ENCODE results near the gene USP36.

USP36 gene

GRCh38 chr17:78839762-78840529 lies 668 bp downstream of the USP36 start:
- no peak for DNase-seq (ENCODE audit: low read depth)
- peak overlapping the region; percentile 71 for H3K4me3 ChIP-seq (ENCODE audit: low read depth, low read length)
- TF ChIP-seq CTCF (IDR thresholded peaks at IDR 0.05; ENCODE audit: low read depth, low read length, missing control alignments), result no peak
- in situ Hi-C loops (cut with HindIII; ENCODE audit: low sequenced_read_pairs), result loop anchor here (5.0 to 25.0 kb wide), 2 partner anchors 107 to 353 kb away; no protein-coding TSS in a partner anchor

GRCh38 chr17:78839235-78839761 lies 1.3 kb downstream of the USP36 start:
- TF ChIP-seq CTCF (IDR thresholded peaks at IDR 0.05; ENCODE audit: low read depth, low read length, missing control alignments), result no peak
- H3K4me3 ChIP-seq (ENCODE audit: low read depth, low read length), result peak overlapping the region; percentile 71
- in situ Hi-C loops (cut with HindIII; ENCODE audit: low sequenced_read_pairs), result loop anchor here (5.0 to 25.0 kb wide), 2 partner anchors 108 to 352 kb away; no protein-coding TSS in a partner anchor
- DNase-seq (ENCODE audit: low read depth), result no peak

- in situ Hi-C loops (cut with HindIII; ENCODE audit: low sequenced_read_pairs), result loop anchor here (5.0 to 25.0 kb wide), 2 partner anchors 109 to 351 kb away; no protein-coding TSS in a partner anchor
- no peak for TF ChIP-seq CTCF (IDR thresholded peaks at IDR 0.05; ENCODE audit: low read depth, low read length, missing control alignments)
- peak overlapping the region; percentile 71 for H3K4me3 ChIP-seq (ENCODE audit: low read depth, low read length)
- DNase-seq (ENCODE audit: low read depth), result no peak
Measured at GRCh38 chr17:78838574-78839005, 2.0 kb downstream of the USP36 start.

GRCh38 chr17:78836420-78837021 lies 4.1 kb downstream of the USP36 start:
- no peak overlapping the region for H3K4me3 ChIP-seq (ENCODE audit: low read depth, low read length)
- DNase-seq (ENCODE audit: low read depth), result no peak
- in situ Hi-C loops (cut with HindIII; ENCODE audit: low sequenced_read_pairs), result loop anchor here (5.0 to 25.0 kb wide), 2 partner anchors 111 to 349 kb away; no protein-coding TSS in a partner anchor
- TF ChIP-seq CTCF (IDR thresholded peaks at IDR 0.05; ENCODE audit: low read depth, low read length, missing control alignments), result no peak

- TF ChIP-seq CTCF (IDR thresholded peaks at IDR 0.05; ENCODE audit: low read depth, low read length, missing control alignments), result no peak
- in situ Hi-C loops (cut with HindIII; ENCODE audit: low sequenced_read_pairs), result loop anchor here (25.0 kb wide), 1 partner anchor 347 kb away; no protein-coding TSS in a partner anchor
- DNase-seq (ENCODE audit: low read depth), result no peak
- H3K4me3 ChIP-seq (ENCODE audit: low read depth, low read length), result no peak overlapping the region
Measured at GRCh38 chr17:78834571-78834970, 6.0 kb downstream of the USP36 start.

- no peak overlapping the region for H3K4me3 ChIP-seq (ENCODE audit: low read depth, low read length)
- no peak for TF ChIP-seq CTCF (IDR thresholded peaks at IDR 0.05; ENCODE audit: low read depth, low read length, missing control alignments)
- DNase-seq (ENCODE audit: low read depth), result no peak
- in situ Hi-C loops (cut with HindIII; ENCODE audit: low sequenced_read_pairs), result loop anchor here (25.0 kb wide), 1 partner anchor 345 kb away; no protein-coding TSS in a partner anchor
Measured at GRCh38 chr17:78832541-78832810, 8.1 kb downstream of the USP36 start.
